GM10266 (cell line): ENCODE measurements around the gene MBD6.

ENCODE experiments used
- DNase-seq: peaks from one replicate; pipeline ENCODE4 v3.0.0; 2012; ENCODE audit errors: extremely low spot score
- TF ChIP-seq, protein P1 (sequence below): IDR thresholded peaks from 2 replicates; pipeline ENCODE4 v1.5.1; 2012; ENCODE audit warnings: mild to moderate bottlenecking, low read depth; ENCODE audit not compliant: control insufficient read depth, insufficient read depth; ENCODE audit errors: missing control alignments

Gene MBD6, protein sequence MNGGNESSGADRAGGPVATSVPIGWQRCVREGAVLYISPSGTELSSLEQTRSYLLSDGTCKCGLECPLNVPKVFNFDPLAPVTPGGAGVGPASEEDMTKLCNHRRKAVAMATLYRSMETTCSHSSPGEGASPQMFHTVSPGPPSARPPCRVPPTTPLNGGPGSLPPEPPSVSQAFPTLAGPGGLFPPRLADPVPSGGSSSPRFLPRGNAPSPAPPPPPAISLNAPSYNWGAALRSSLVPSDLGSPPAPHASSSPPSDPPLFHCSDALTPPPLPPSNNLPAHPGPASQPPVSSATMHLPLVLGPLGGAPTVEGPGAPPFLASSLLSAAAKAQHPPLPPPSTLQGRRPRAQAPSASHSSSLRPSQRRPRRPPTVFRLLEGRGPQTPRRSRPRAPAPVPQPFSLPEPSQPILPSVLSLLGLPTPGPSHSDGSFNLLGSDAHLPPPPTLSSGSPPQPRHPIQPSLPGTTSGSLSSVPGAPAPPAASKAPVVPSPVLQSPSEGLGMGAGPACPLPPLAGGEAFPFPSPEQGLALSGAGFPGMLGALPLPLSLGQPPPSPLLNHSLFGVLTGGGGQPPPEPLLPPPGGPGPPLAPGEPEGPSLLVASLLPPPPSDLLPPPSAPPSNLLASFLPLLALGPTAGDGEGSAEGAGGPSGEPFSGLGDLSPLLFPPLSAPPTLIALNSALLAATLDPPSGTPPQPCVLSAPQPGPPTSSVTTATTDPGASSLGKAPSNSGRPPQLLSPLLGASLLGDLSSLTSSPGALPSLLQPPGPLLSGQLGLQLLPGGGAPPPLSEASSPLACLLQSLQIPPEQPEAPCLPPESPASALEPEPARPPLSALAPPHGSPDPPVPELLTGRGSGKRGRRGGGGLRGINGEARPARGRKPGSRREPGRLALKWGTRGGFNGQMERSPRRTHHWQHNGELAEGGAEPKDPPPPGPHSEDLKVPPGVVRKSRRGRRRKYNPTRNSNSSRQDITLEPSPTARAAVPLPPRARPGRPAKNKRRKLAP

DNA sequence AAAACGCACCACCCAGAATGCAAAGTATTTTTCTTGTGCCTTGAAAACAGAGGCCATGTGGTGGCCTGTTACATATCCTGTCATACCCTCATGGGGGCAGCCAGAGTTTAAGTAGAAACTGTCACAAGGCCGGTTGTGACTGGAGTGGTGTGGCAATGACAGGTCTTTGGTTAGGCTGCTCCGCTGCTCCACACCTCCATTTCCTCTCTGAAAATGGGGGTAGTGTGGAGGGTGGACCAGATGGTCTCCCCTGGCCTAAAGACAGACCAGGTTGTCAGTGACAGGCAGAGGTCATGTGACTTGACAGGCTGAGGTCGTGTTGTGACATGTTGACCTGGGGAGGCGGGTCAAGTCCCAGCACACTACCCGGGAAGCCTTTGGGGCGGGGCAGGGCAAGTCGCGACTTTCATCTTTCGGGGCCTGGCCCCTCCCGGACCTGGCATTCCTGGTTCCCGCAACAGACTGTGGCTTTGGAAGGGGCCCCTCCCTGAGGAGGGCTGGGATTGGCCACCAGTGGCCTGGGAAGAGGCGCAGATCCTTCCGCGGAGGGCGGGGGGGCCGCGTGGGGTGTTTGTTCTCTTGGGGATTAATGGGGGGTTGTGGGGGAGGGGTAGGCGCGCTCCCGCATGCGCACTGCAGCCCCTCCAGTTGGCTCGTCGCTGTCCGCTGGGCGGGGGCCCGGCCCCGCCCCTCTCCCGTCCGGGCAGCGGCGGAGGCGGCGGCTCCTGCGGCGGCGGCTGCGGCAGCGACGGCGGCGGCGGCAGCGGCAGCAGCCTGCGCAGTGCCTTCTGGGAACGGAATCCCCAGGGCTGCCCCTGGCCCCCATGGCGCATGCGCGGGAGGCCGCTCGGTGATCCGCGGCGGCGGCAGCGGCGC lies at the start of gene MBD6:
MBD6 (plus strand) TSS at position 814 of the 876 bp plus-strand sequence. CDS start 1,480 bp downstream, outside the sequence.
- TF ChIP-seq, protein P1, sequence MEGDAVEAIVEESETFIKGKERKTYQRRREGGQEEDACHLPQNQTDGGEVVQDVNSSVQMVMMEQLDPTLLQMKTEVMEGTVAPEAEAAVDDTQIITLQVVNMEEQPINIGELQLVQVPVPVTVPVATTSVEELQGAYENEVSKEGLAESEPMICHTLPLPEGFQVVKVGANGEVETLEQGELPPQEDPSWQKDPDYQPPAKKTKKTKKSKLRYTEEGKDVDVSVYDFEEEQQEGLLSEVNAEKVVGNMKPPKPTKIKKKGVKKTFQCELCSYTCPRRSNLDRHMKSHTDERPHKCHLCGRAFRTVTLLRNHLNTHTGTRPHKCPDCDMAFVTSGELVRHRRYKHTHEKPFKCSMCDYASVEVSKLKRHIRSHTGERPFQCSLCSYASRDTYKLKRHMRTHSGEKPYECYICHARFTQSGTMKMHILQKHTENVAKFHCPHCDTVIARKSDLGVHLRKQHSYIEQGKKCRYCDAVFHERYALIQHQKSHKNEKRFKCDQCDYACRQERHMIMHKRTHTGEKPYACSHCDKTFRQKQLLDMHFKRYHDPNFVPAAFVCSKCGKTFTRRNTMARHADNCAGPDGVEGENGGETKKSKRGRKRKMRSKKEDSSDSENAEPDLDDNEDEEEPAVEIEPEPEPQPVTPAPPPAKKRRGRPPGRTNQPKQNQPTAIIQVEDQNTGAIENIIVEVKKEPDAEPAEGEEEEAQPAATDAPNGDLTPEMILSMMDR, result peak; percentile 12

DNA sequence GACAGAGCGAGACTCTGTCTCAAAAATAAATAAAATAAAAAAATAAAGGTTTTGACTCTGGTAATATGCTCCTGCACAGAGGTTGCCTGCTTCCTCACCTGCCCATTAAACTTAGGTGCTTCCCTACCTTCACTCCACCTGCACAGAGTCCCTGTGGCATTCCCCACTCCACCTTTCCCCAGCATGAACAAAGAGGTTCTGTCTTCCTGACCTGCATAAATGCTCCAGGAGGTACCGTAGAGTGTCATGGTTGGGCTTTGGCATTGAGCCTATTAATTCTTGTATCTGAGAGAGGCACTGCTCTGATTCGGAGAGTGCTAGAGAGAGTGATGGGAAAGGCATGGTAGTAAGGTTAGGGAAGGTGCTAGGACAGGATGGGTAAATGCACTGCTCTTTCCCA lies 49.2 kb upstream of the MBD6 start:
- no peak for DNase-seq
- TF ChIP-seq, protein P1, result no peak

More for the DNA sequence above, at the start of gene MBD6:
- peak; percentile 99 for DNase-seq

DNA sequence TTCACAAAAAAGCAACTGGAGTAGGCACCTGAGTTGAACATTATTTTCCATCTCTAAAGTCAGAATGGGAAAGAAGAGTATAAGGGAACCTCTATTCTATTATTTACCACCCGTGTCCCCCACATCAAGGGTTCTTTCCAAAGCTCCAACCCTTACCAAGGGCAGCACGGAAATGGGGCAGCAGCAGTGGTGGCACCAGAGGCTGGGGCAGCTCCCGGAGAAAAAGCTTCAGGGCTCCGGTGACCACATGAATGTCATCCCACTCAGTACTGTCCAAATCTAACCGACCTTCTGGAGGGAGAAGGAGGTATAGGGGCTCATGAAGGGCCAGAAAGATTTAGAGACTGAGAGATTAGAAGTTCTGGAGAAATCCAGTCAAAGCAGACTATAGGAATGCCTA lies 48.7 kb upstream of the MBD6 start:
- TF ChIP-seq, protein P1, result no peak
- DNase-seq, result no peak

DNA sequence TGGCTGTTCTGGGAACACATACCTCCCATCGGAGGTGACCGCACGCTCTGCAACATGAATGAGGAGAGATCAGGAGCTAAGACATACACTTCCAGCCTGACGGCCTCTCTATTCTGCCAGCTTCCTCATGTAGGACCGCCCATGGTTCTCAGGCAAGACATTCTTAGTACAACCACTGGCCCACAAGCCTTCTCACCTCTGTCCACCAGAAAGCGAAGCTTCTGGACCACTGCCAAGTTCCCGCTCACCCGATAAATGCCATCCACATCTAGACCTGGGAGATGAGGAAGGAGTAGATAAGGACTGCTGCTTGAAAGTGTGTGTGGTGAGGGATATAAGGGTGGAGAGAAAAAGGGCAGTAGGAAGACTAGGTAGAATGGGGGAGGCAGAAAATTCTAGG lies 48.2 kb upstream of the MBD6 start:
- no peak for DNase-seq
- TF ChIP-seq, protein P1, result no peak

DNA sequence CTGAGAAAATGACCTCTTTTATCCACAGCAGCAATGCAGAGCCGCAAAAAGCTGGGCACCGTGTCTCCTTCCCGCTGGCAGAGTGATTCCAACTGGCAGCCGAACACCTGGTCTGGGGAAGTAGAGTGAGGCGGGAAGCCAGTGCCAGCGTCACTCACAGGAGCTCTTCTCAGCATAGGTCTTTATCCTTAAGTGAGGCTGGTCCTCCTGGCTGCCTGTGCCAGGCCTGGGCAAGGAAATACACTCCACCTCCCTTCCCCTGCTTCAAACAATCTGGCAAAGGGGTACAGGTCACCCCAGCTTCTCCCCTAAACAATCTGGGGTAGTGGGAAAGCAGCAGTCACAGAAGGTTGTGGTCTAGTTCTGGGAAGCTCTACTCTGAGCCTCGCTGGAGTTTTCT lies 47.8 kb upstream of the MBD6 start:
- DNase-seq, result no peak
- TF ChIP-seq, protein P1, result no peak

DNA sequence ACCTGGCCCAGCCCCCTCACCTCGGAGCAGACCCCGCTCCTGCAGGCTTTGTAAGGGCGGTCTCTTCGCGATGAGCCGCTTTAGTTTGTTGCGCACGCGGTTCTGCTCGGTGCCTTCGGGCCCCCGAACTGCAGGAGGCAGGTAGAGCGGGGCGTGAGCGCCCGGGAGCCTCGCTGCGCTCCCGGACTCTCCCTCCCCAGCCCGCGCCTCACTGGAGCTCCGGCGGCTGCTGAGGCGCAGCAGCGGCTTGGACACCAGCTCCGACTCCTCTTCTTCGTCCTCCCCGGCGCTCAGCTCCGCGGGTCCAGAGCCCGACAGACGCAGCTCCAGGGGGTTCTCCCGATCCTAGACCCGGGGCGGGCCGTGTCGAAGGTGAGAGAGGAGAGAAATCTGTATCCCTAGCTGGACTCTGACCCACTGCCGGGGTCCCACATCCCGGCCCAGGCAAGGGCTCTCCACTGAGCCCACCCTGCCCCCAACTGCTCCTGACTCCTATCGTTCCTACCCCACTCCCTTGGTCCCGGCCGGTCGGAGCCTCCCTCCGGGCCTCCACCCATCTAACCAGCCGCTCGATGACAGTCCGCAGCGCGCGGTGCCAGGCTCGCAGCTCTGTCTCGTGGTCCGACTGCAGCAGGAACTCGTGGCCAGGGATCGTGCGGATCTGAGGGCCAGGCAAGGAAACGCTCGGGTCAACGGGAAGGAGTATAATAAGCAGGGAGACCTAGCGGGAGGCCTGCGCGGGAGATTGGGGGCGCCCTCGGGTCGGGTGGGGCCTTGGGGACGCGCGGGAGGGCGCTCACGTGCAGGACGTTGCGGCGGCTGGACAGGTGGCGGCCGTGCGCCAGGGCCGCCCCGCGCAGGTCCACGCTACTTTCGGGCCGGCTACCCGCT lies 47.1 kb upstream of the MBD6 start:
- TF ChIP-seq, protein P1, result no peak
- DNase-seq, result no peak
